Neural crest cell (in vitro differentiated cells): ENCODE data around the gene TIMM10B. TPM values are rescaled to one million over a fixed set of nuclear protein-coding genes. Genes with fewer than 3 reads are reported as not detected.

Source experiments
- DNase-seq: peaks from one replicate; pipeline ENCODE4 v3.0.0; 2021; ENCODE audit warnings: low read depth, mixed read lengths, low spot score
- H3K27ac Mint-ChIP-seq: one replicate; pipeline ENCODE4 v1.8.0; 2021; ENCODE audit warnings: mild to moderate bottlenecking, mixed read lengths; ENCODE audit not compliant: unreplicated experiment
- H3K27me3 Mint-ChIP-seq: 2 replicates; pipeline ENCODE4 v1.8.0; 2021; ENCODE audit warnings: low read depth, mild to moderate bottlenecking, mixed read lengths
- H3K36me3 Mint-ChIP-seq: 2 replicates; pipeline ENCODE4 v1.8.0; 2021; ENCODE audit warnings: low read depth, mild to moderate bottlenecking, mixed read lengths
- H3K4me1 Mint-ChIP-seq: 2 replicates; pipeline ENCODE4 v1.8.0; 2021; ENCODE audit warnings: mixed read lengths
- H3K4me3 Mint-ChIP-seq: one replicate; pipeline ENCODE4 v1.8.0; 2021; ENCODE audit warnings: mild to moderate bottlenecking, mixed read lengths
- H3K9me3 Mint-ChIP-seq: 2 replicates; pipeline ENCODE4 v1.8.0; 2021; ENCODE audit warnings: mixed read lengths
- total RNA-seq: library from RNA; stranded (reverse); gene quantifications from 2 replicates; pipeline ENCODE4 v1.2.1, GENCODE V29; 2021
- TF ChIP-seq, protein P1 (sequence below): fragments of 200-600 bp; sonication (generic); conservative IDR thresholded peaks from 2 replicates; pipeline ENCODE4 v1.5.0; 2021; ENCODE audit warnings: antibody characterized with exemption, mild to moderate bottlenecking

TIMM10B gene
- total RNA-seq, 1 donor from 2014 or later = 47.6 TPM

DNA sequence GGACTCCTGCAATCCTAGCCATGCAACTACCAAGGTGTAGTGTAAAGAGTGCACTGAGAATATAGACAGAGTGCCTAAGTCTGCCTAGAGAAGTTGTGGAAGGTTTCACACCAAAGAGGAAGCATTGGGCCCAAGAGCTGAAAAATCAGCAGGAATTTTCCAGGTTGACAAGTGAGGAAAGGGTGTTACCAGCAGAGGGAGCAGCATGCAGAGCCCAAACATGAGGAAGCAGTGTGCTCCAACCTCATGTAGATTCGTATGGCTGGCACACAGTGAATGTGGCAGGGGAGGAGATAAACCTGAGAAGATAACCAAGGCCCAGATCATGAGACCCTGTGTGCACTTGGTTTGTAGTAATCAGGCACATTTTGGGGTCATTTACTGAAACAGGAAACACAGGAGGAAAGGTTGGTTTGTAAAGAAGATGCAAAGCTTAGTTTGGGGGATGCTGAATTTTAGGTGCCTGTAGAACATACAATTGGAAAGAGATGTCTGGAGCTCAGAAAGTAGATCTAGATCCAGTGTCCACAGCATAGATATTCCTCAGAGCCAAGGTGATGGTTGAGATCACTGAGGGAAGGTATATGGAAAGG is 42.2 kb upstream of the TIMM10B start:
- DNase-seq = peak; percentile 29
- no peak overlapping the region for H3K4me3 Mint-ChIP-seq
- TF ChIP-seq, protein P1, sequence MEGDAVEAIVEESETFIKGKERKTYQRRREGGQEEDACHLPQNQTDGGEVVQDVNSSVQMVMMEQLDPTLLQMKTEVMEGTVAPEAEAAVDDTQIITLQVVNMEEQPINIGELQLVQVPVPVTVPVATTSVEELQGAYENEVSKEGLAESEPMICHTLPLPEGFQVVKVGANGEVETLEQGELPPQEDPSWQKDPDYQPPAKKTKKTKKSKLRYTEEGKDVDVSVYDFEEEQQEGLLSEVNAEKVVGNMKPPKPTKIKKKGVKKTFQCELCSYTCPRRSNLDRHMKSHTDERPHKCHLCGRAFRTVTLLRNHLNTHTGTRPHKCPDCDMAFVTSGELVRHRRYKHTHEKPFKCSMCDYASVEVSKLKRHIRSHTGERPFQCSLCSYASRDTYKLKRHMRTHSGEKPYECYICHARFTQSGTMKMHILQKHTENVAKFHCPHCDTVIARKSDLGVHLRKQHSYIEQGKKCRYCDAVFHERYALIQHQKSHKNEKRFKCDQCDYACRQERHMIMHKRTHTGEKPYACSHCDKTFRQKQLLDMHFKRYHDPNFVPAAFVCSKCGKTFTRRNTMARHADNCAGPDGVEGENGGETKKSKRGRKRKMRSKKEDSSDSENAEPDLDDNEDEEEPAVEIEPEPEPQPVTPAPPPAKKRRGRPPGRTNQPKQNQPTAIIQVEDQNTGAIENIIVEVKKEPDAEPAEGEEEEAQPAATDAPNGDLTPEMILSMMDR = peak; percentile 73
- no peaks in the 10 kb centered on the region for H3K9me3 Mint-ChIP-seq
- H3K4me1 Mint-ChIP-seq = no peaks in the 10 kb centered on the region
- no peak overlapping the region for H3K27ac Mint-ChIP-seq
- H3K36me3 Mint-ChIP-seq = no peaks in the 10 kb centered on the region
- H3K27me3 Mint-ChIP-seq = no peaks in the 10 kb centered on the region

DNA sequence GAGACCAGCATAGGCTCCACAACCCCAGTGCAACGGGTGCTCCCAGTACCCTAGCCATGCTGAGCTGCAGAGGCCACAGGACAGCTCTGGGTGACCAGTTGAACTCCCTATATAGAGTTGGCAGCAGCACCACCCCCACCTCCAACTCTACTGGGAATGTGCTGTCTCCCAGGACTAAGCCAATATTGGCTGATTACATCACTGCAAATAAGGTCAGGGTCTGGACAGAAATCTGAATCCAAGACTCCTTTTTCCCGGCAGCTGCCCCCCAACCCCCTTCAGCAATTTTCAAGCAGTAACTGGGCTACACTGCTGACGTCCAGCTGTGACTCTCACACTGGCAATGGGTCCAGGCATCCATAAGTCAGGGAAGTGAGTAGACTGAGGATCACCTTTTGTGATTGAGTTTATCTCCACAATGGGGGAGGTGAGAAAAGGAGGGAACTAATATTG is 40.4 kb upstream of the TIMM10B start, which contains the start of gene HPX:
Gene HPX, minus strand, starts transcription at position 82 of the 453 bp plus-strand sequence. Its CDS starts 24 bp downstream, at position 58.
- Mint-ChIP-seq H3K4me3 (no peak within 1 kb of the TSS), H3K27me3 (no peaks in the 10 kb centered on the region), H3K9me3 (no peaks in the 10 kb centered on the region), H3K27ac (no peak within 1 kb of the TSS), H3K4me1 (no peaks in the 10 kb centered on the region), H3K36me3 (no peaks in the 10 kb centered on the region)
- TF ChIP-seq, protein P1 = no peak
- no peak for DNase-seq

DNA sequence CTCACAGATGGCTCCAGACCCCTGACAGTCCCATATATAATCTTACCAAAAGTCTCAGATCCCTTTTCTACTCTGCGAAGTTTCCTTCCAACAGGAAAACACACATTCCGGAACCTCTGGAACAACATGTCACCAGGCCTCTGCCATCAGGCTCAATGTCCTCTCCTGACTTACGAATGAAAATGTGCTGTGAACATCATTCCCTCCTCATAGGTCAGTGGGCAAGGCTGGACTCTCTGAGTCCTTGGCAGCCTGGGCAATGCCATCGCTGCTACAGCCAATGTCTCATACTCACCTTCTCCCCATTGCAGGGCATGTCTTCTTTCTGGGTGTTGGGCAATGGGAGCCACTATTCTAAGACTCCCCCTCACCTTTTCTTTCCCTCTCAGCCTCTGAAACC is 38.9 kb upstream of the TIMM10B start:
- no peak overlapping the region for H3K27ac Mint-ChIP-seq
- no peaks in the 10 kb centered on the region for H3K36me3 Mint-ChIP-seq
- TF ChIP-seq, protein P1 = no peak
- H3K9me3 Mint-ChIP-seq = no peaks in the 10 kb centered on the region
- no peaks in the 10 kb centered on the region for H3K4me1 Mint-ChIP-seq
- DNase-seq = no peak
- H3K27me3 Mint-ChIP-seq = no peaks in the 10 kb centered on the region
- no peak overlapping the region for H3K4me3 Mint-ChIP-seq

DNA sequence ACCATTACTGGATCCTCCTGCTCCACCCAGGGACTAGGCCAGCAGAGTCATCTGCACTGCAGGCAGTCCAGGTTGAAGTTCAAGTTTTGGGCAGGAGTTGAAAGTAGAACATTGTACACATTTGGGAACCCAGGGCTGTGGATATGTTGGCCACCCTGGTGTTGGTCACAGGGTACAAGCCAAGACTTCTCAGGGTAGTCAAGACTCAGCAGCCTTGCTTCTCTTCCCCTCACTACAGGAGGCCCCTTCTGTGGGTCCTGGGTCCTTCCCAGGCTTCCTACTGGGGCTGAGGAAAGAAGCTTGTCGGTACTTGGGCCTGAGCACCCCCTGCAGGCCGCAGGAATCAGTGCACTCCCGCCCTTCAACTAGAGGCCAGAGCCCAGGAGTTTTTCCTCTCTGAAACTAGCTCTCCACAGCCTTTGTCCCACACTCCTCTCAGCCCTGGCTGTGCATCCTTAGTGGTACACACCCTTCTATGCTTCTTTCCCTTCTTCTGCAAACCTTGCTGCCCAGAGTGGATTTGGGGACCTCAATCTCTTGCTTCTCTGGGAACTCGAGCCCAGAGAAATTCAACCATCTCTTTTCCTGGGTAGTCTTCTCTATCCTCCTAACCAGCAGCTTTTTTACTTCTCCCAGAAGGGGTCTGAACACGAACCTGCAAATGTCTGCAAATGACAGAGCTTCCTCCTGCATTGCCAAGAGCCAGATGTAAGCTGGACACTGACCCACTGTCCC is 37.9 kb upstream of the TIMM10B start:
- H3K4me1 Mint-ChIP-seq = no peaks in the 10 kb centered on the region
- no peak overlapping the region for H3K4me3 Mint-ChIP-seq
- no peaks in the 10 kb centered on the region for H3K36me3 Mint-ChIP-seq
- no peaks in the 10 kb centered on the region for H3K27me3 Mint-ChIP-seq
- peak; percentile 38 for DNase-seq
- no peak overlapping the region for H3K27ac Mint-ChIP-seq
- TF ChIP-seq, protein P1 = peak; percentile 76
- H3K9me3 Mint-ChIP-seq = no peaks in the 10 kb centered on the region

DNA sequence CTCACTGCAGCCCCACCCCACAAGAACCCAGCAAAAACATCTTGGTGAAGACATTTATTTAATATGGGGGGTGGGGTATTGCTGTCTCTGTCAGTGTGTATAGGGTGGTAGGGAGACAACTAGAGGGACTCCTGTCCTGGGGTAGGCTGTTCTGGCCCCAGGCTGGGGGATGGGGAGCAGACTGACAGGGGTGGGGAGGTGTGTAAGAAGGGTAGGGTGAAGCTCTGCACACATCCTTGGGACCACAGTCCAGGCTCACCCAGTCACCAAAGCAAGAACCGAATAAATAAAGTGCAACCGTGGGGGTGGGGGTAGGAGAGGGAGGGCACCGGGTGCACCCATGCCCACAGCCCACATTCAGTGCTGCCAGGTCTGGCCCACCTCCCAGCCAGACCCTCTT is 32.7 kb upstream of the TIMM10B start:
- TF ChIP-seq, protein P1 = no peak
- no peaks in the 10 kb centered on the region for H3K4me1 Mint-ChIP-seq
- H3K27ac Mint-ChIP-seq = no peak overlapping the region
- no peak for DNase-seq
- no peak overlapping the region for H3K4me3 Mint-ChIP-seq
- no peaks in the 10 kb centered on the region for H3K9me3 Mint-ChIP-seq
- H3K36me3 Mint-ChIP-seq = no peaks in the 10 kb centered on the region
- no peaks in the 10 kb centered on the region for H3K27me3 Mint-ChIP-seq
